PC-3 (cell line): ENCODE data around the gene AJM1. TPM values are rescaled to one million over a fixed set of nuclear protein-coding genes. Genes with fewer than 3 reads are reported as not detected.
"Not testable (repeated sequence)": the region's sequence is repeated elsewhere in the genome, so short reads cannot be mapped to it uniquely, and the experiment has no call there.

Source experiments
- ATAC-seq: fragments of 200-7000 bp; cut with Tn5 transposase; 2 replicates; pipeline ENCODE4 v1.9.1; 2020; ENCODE audit warnings: mild to moderate bottlenecking, moderate library complexity
- BruUV-seq: library from RNA; stranded (reverse); fragments of 400-500 nt; replicated peaks from 2 replicates; lab custom pipeline; 2021; lab: Mats Ljungman, UMichigan
- CTCF ChIA-PET: fragments of 300-600 bp; sonication (Branson Sonifier 250); formaldehyde crosslinking; loops from one replicate; lab custom pipeline; 2022; ENCODE audit warnings: antibody characterized with exemption; lab: Charles Lee
- POLR2A ChIA-PET: fragments of 300-600 bp; sonication (Branson Sonifier 250); formaldehyde crosslinking; loops from one replicate; lab custom pipeline; 2022; ENCODE audit warnings: antibody characterized with exemption; ENCODE audit not compliant: unreplicated experiment; lab: Charles Lee
- DNase-seq: peaks from one replicate; pipeline ENCODE4 v3.0.0-alpha.2; 2015
- H2AFZ ChIP-seq: fragments of 300-600 bp; sonication (generic); 2 replicates; pipeline ENCODE4 v1.6.0; 2016; ENCODE audit warnings: antibody characterized with exemption, low read length
- H3F3A ChIP-seq: fragments of 300-600 bp; sonication (generic); one replicate; pipeline ENCODE4 v1.6.0; 2017; ENCODE audit warnings: antibody characterized with exemption, low read length, control low read depth, mild to moderate bottlenecking; ENCODE audit not compliant: unreplicated experiment
- H3K27ac ChIP-seq: fragments of 300-600 bp; sonication (generic); 2 replicates; pipeline ENCODE4 v1.5.1; 2016; ENCODE audit warnings: mild to moderate bottlenecking, low read length
- H3K27me3 ChIP-seq: fragments of 300-600 bp; sonication (generic); 2 replicates; pipeline ENCODE4 v1.6.1; 2016; ENCODE audit warnings: low read length, mixed read lengths
- H3K36me3 ChIP-seq: fragments of 300-600 bp; sonication (generic); 2 replicates; pipeline ENCODE4 v1.6.1; 2016; ENCODE audit warnings: low read depth, mixed run types, low read length, mixed read lengths
- H3K4me1 ChIP-seq: fragments of 300-600 bp; sonication (generic); 2 replicates; pipeline ENCODE4 v1.5.1; 2016; ENCODE audit warnings: low read length; ENCODE audit not compliant: insufficient read depth
- H3K4me2 ChIP-seq: fragments of 300-600 bp; sonication (generic); 2 replicates; pipeline ENCODE4 v1.6.0; 2016; ENCODE audit warnings: low read length
- H3K4me3 ChIP-seq: fragments of 300-600 bp; sonication (generic); 2 replicates; pipeline ENCODE4 v1.5.1; 2016; ENCODE audit warnings: mild to moderate bottlenecking, low read length, mixed read lengths
- H3K79me2 ChIP-seq: fragments of 300-600 bp; sonication (generic); 2 replicates; pipeline ENCODE4 v1.6.1; 2017; ENCODE audit warnings: low read length, mixed read lengths
- H3K9ac ChIP-seq: fragments of 300-600 bp; sonication (generic); 2 replicates; pipeline ENCODE4 v1.6.0; 2016; ENCODE audit warnings: mild to moderate bottlenecking, low read length
- H3K9me2 ChIP-seq: fragments of 300-600 bp; sonication (generic); replicated peaks from 2 replicates; pipeline ENCODE4 v1.6.1; 2016; ENCODE audit warnings: mixed run types, low read length, mixed read lengths
- H3K9me3 ChIP-seq: fragments of 300-600 bp; sonication (generic); 2 replicates; pipeline ENCODE4 v1.6.1; 2016; ENCODE audit warnings: low read length, mixed read lengths
- H4K20me1 ChIP-seq: fragments of 300-600 bp; sonication (generic); 2 replicates; pipeline ENCODE4 v1.6.1; 2016; ENCODE audit warnings: low read length, mixed read lengths
- EZH2 ChIP-seq: fragments of 300-600 bp; sonication (generic); IDR thresholded peaks from one replicate; pipeline ENCODE4 v1.6.1; 2017; ENCODE audit warnings: antibody characterized with exemption, mild to moderate bottlenecking, low read length; ENCODE audit not compliant: unreplicated experiment
- EZH2phosphoT487 ChIP-seq: fragments of 300-600 bp; sonication (generic); IDR thresholded peaks from 2 replicates; pipeline ENCODE4 v1.6.1; 2018; ENCODE audit warnings: mild to moderate bottlenecking, antibody characterized with exemption, low read length, borderline replicate concordance
- intact Hi-C: fragments of 100-400 bp; cut with micrococcal nuclease; formaldehyde crosslinking; loops from 2 replicates; pipeline ENCODE4 v1.9.0; 2023
- total RNA-seq: library from RNA; depleted of rRNA; stranded (reverse); fragments of >200 nt; gene quantifications from 2 replicates; pipeline ENCODE4 v1.2.3, GENCODE V29; 2014
- TF ChIP-seq, protein P1 (sequence below): fragments of 300-600 bp; sonication (generic); conservative IDR thresholded peaks from 2 replicates; pipeline ENCODE4 v1.5.1; 2017; ENCODE audit warnings: antibody characterized with exemption, low read depth, mild to moderate bottlenecking, low read length

The AJM1 gene
- total RNA-seq, 1 experiment from 2014 or later, result 1.4 TPM

GRCh38 chr9:136881691-136882108 lies 39.4 kb downstream of the AJM1 start:
- H3K9me2 ChIP-seq, result no peaks in the 10 kb centered on the region
- H4K20me1 ChIP-seq, result no peaks in the 10 kb centered on the region
- no peak overlapping the region for H3K4me3 ChIP-seq
- H3K4me1 ChIP-seq, result peaks cover 10% of the 10 kb centered on the region; the same call in 1 of the 2 replicates
- no peaks in the 10 kb centered on the region for H3K36me3 ChIP-seq
- ATAC-seq (no peak), DNase-seq (no peak)
- H3K79me2 ChIP-seq, result peaks cover 8% of the 10 kb centered on the region
- no TSS peak for BruUV-seq
- no peak overlapping the region for H3K4me2 ChIP-seq
- intact Hi-C loops, result no loop called here
- ChIA-PET POLR2A (no interaction called here), CTCF (no interaction called here)
- no peaks in the 10 kb centered on the region for H3K27me3 ChIP-seq
- H3K27ac ChIP-seq, result no peak overlapping the region
- no peak overlapping the region for H2AFZ ChIP-seq
- H3K9ac ChIP-seq, result no peak overlapping the region
- TF ChIP-seq EZH2 (no peak), EZH2phosphoT487 (no peak)
- TF ChIP-seq, protein P1, sequence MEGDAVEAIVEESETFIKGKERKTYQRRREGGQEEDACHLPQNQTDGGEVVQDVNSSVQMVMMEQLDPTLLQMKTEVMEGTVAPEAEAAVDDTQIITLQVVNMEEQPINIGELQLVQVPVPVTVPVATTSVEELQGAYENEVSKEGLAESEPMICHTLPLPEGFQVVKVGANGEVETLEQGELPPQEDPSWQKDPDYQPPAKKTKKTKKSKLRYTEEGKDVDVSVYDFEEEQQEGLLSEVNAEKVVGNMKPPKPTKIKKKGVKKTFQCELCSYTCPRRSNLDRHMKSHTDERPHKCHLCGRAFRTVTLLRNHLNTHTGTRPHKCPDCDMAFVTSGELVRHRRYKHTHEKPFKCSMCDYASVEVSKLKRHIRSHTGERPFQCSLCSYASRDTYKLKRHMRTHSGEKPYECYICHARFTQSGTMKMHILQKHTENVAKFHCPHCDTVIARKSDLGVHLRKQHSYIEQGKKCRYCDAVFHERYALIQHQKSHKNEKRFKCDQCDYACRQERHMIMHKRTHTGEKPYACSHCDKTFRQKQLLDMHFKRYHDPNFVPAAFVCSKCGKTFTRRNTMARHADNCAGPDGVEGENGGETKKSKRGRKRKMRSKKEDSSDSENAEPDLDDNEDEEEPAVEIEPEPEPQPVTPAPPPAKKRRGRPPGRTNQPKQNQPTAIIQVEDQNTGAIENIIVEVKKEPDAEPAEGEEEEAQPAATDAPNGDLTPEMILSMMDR, result no peak
- no peaks in the 10 kb centered on the region for H3K9me3 ChIP-seq
- H3F3A ChIP-seq, result no peaks in the 10 kb centered on the region

GRCh38 chr9:136882109-136882946 lies 40.0 kb downstream of the AJM1 start:
- TF ChIP-seq EZH2, result no peak
- TF ChIP-seq EZH2phosphoT487, result no peak
- TF ChIP-seq, protein P1, result no peak
- ATAC-seq (peak; percentile 43), DNase-seq (peak; percentile 64)
- no TSS peak for BruUV-seq
- peak overlapping the region; percentile 34; the same call in 1 of the 2 replicates for H3K9ac ChIP-seq
- H3K27ac ChIP-seq, result peak overlapping the region; percentile 54
- H3K36me3 ChIP-seq, result no peaks in the 10 kb centered on the region
- peaks cover 14% of the 10 kb centered on the region for H3K79me2 ChIP-seq
- intact Hi-C loops, result no loop called here
- no peaks in the 10 kb centered on the region for H3K9me2 ChIP-seq
- H3K9me3 ChIP-seq, result no peaks in the 10 kb centered on the region
- no peaks in the 10 kb centered on the region for H4K20me1 ChIP-seq
- no peaks in the 10 kb centered on the region for H3K27me3 ChIP-seq
- H3K4me3 ChIP-seq, result no peak overlapping the region
- H3F3A ChIP-seq, result no peaks in the 10 kb centered on the region
- H2AFZ ChIP-seq, result peak overlapping the region; percentile 54
- H3K4me1 ChIP-seq, result peaks cover 10% of the 10 kb centered on the region; the same call in 1 of the 2 replicates
- H3K4me2 ChIP-seq, result peak overlapping the region; percentile 38
- ChIA-PET CTCF (no interaction called here), POLR2A (no interaction called here)

DNA sequence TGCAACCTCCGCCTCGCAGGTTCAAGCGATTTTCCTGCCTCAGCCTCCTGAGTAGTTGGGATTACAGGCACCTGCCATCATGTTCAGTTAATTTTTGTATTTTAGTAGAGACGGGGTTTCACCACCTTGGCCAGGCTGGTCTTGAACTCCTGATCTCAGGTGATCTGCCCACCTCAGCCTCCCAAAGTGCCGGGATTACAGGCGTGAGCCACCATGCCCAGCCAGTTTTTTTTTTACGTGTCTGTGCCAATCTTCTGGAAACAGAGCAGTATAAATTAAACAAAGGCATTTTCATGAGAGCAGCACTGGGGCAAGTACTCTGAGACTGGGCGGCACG lies 40.6 kb downstream of the AJM1 start:
- CTCF ChIA-PET, ATAC-seq, DNase-seq, H3K9ac ChIP-seq, BruUV-seq, H3K9me3 ChIP-seq, H3K9me2 ChIP-seq, H4K20me1 ChIP-seq, POLR2A ChIA-PET, H3F3A ChIP-seq, intact Hi-C loops, H3K4me3 ChIP-seq, H2AFZ ChIP-seq, H3K36me3 ChIP-seq, H3K27ac ChIP-seq, H3K27me3 ChIP-seq: not testable (repeated sequence)
- H3K79me2 ChIP-seq, result peaks cover 20% of the 10 kb centered on the region
- H3K4me1 ChIP-seq, result peaks cover 10% of the 10 kb centered on the region; the same call in 1 of the 2 replicates
- H3K4me2 ChIP-seq, result peak overlapping the region; percentile 38

GRCh38 chr9:136883670-136884069 lies 41.4 kb downstream of the AJM1 start:
- POLR2A ChIA-PET, H3K36me3 ChIP-seq, H3F3A ChIP-seq, H3K27me3 ChIP-seq, CTCF ChIA-PET, BruUV-seq, DNase-seq, H3K9me3 ChIP-seq, H2AFZ ChIP-seq, H3K4me2 ChIP-seq, H3K27ac ChIP-seq, H3K9ac ChIP-seq, ATAC-seq, H3K9me2 ChIP-seq, H4K20me1 ChIP-seq, H3K4me3 ChIP-seq, intact Hi-C loops: not testable (repeated sequence)
- peaks cover 10% of the 10 kb centered on the region; the same call in 1 of the 2 replicates for H3K4me1 ChIP-seq
- peaks cover 27% of the 10 kb centered on the region for H3K79me2 ChIP-seq
